GM21528 (cell line): Measurements from ENCODE around the gene PTCH1.

ENCODE experiments used
- ATAC-seq: cut with Tn5 transposase; IDR thresholded peaks from one replicate; pipeline ENCODE4 v1.9.1; 2021; ENCODE audit warnings: mild to moderate bottlenecking, moderate library complexity; ENCODE audit not compliant: unreplicated experiment, low FRiP score

Gene PTCH1

GRCh38 chr9:95413793-95414192, 103.0 kb downstream of the PTCH1 start:
- ATAC-seq = no peak

- ATAC-seq = no peak
Measured at GRCh38 chr9:95411054-95411892, 105.5 kb downstream of the PTCH1 start.

GRCh38 chr9:95409650-95410426, 106.9 kb downstream of the PTCH1 start:
- no peak for ATAC-seq

- no peak for ATAC-seq
Measured at GRCh38 chr9:95407524-95407923, 109.2 kb downstream of the PTCH1 start.

- no peak for ATAC-seq
Measured at GRCh38 chr9:95406121-95406520, 110.7 kb downstream of the PTCH1 start.

- no peak for ATAC-seq
Measured at GRCh38 chr9:95399261-95399660, 117.5 kb downstream of the PTCH1 start.
